GM23338 (cell line): ENCODE data around the gene MOB2. TPM values are rescaled to one million over a fixed set of nuclear protein-coding genes. Genes with fewer than 3 reads are reported as not detected.

Experiments
- ATAC-seq: fragments of 200-7000 bp; cut with Tn5 transposase; 3 replicates; pipeline ENCODE4 v1.9.1; 2020
- DNase-seq: peaks from one replicate; pipeline ENCODE4 v3.0.0-alpha.2; 2015; ENCODE audit warnings: low spot score
- H2AFZ ChIP-seq: fragments of 200-600 bp; sonication (generic); 2 replicates; pipeline ENCODE4 v1.8.0; 2016; ENCODE audit warnings: antibody characterized with exemption, mild to moderate bottlenecking, moderate library complexity
- H3F3A ChIP-seq: fragments of 200-600 bp; sonication (generic); replicated peaks from 2 replicates; pipeline ENCODE4 v1.8.0; 2017; ENCODE audit warnings: antibody characterized with exemption, mixed run types, low read depth
- H3K27ac ChIP-seq: fragments of 200-600 bp; sonication (generic); 2 replicates; pipeline ENCODE4 v1.6.1; 2016; ENCODE audit warnings: low read depth
- H3K27me3 ChIP-seq: fragments of 200-600 bp; sonication (generic); 2 replicates; pipeline ENCODE4 v1.8.0; 2016; ENCODE audit warnings: mild to moderate bottlenecking, mixed run types, moderate library complexity; ENCODE audit not compliant: insufficient read depth
- H3K36me3 ChIP-seq: fragments of 200-600 bp; sonication (generic); 2 replicates; pipeline ENCODE4 v1.8.0; 2016; ENCODE audit warnings: mild to moderate bottlenecking; ENCODE audit not compliant: insufficient read depth
- H3K4me1 ChIP-seq: fragments of 200-600 bp; sonication (generic); 2 replicates; pipeline ENCODE4 v1.8.0; 2016; ENCODE audit warnings: mild to moderate bottlenecking, moderate library complexity; ENCODE audit not compliant: insufficient read depth
- H3K4me2 ChIP-seq: fragments of 200-600 bp; sonication (generic); 2 replicates; pipeline ENCODE4 v1.7.1; 2017; ENCODE audit warnings: mixed run types
- H3K4me3 ChIP-seq: fragments of 200-600 bp; sonication (generic); 2 replicates; pipeline ENCODE4 v1.6.1; 2016; ENCODE audit warnings: mixed run types
- H3K79me2 ChIP-seq: fragments of 200-600 bp; sonication (generic); replicated peaks from 2 replicates; pipeline ENCODE4 v1.8.0; 2017; ENCODE audit warnings: mild to moderate bottlenecking; ENCODE audit not compliant: insufficient read depth
- H3K9me2 ChIP-seq: fragments of 200-600 bp; sonication (generic); 2 replicates; pipeline ENCODE4 v1.8.0; 2017; ENCODE audit not compliant: insufficient read depth
- H4K20me1 ChIP-seq: fragments of 200-600 bp; sonication (generic); replicated peaks from 2 replicates; pipeline ENCODE4 v1.8.0; 2017; ENCODE audit warnings: mild to moderate bottlenecking; ENCODE audit not compliant: insufficient read depth
- H3K27ac Mint-ChIP-seq: 2 replicates; pipeline ENCODE4 v1.8.0; 2020; ENCODE audit warnings: inconsistent platforms, mild to moderate bottlenecking, moderate library complexity, mixed read lengths
- H3K27me3 Mint-ChIP-seq: 3 replicates; pipeline ENCODE4 v1.8.0; 2022; ENCODE audit warnings: low read depth, mild to moderate bottlenecking, moderate library complexity, mixed read lengths, inconsistent platforms; ENCODE audit not compliant: insufficient read depth, poor library complexity
- H3K36me3 Mint-ChIP-seq: 3 replicates; pipeline ENCODE4 v1.8.0; 2021; ENCODE audit warnings: low read depth, mild to moderate bottlenecking, inconsistent platforms, moderate library complexity, mixed read lengths
- H3K4me1 Mint-ChIP-seq: 3 replicates; pipeline ENCODE4 v1.8.0; 2020; ENCODE audit warnings: mild to moderate bottlenecking, inconsistent platforms, mixed read lengths
- H3K4me3 Mint-ChIP-seq: 3 replicates; pipeline ENCODE4 v1.8.0; 2021; ENCODE audit warnings: moderate library complexity, mild to moderate bottlenecking, inconsistent platforms, mixed read lengths
- H3K9me3 Mint-ChIP-seq: 3 replicates; pipeline ENCODE4 v1.8.0; 2020; ENCODE audit warnings: moderate library complexity, mild to moderate bottlenecking, inconsistent platforms, mixed read lengths
- CREB1 ChIP-seq: fragments of 250-450 bp; sonication (Bioruptor Pico); IDR thresholded peaks from 2 replicates; pipeline ENCODE4 v1.5.0; 2020; ENCODE audit warnings: low read depth, mild to moderate bottlenecking, moderate library complexity
- EZH2 ChIP-seq: fragments of 200-600 bp; sonication (generic); IDR thresholded peaks from one replicate; pipeline ENCODE4 v1.8.0; 2017; ENCODE audit warnings: antibody characterized with exemption, mild to moderate bottlenecking, low read depth; ENCODE audit not compliant: unreplicated experiment
- NANOG ChIP-seq: IDR thresholded peaks from 2 replicates; pipeline ENCODE4 v1.6.1; 2016; ENCODE audit warnings: antibody characterized with exemption, borderline replicate concordance
- POLR2AphosphoS5 ChIP-seq: IDR thresholded peaks from 2 replicates; pipeline ENCODE4 v1.6.1; 2016; ENCODE audit warnings: antibody characterized with exemption, low read depth
- ZNF114 ChIP-seq: fragments of 250-450 bp; sonication (Bioruptor Pico); IDR thresholded peaks from 2 replicates; pipeline ENCODE4 v1.5.0; 2020; ENCODE audit warnings: mild to moderate bottlenecking, moderate library complexity
- ZNF331 ChIP-seq: fragments of 250-450 bp; sonication (Bioruptor Pico); IDR thresholded peaks from 2 replicates; pipeline ENCODE4 v1.5.0; 2020; ENCODE audit warnings: low read depth, mild to moderate bottlenecking, moderate library complexity
- ZNF462 ChIP-seq: fragments of 250-450 bp; sonication (Bioruptor Pico); IDR thresholded peaks from 2 replicates; pipeline ENCODE4 v1.5.0; 2020; ENCODE audit warnings: mild to moderate bottlenecking, moderate library complexity
- polyA plus RNA-seq: library from polyadenylated mRNA; unstranded; fragments of >200 nt; fragmentation: Nextera tagmentation; extraction: Ambion mirVana; gene quantifications from 2 replicates; pipeline ENCODE4 v1.2.1, GENCODE V29; 2016
- total RNA-seq: library from RNA; depleted of rRNA; stranded (reverse); fragments of >200 nt; shearing (Covaris generic); gene quantifications from 2 replicates; pipeline ENCODE4 v1.2.3, GENCODE V29; 2014
- TF ChIP-seq, protein P1 (sequence below): IDR thresholded peaks from one replicate; pipeline ENCODE4 v1.6.1; 2018; ENCODE audit warnings: antibody characterized with exemption; ENCODE audit not compliant: unreplicated experiment
- TF ChIP-seq, protein P2 (sequence below), 2 experiments: fragments of 200-600 bp in 1 of 2; sonication (generic) in 1 of 2; conservative IDR thresholded peaks; 2 replicates each; pipeline versions ENCODE4 v1.5.1 to v1.6.1; 2016 to 2017; ENCODE audit warnings: antibody characterized with exemption in 2 of 2, low read depth in 2 of 2, mild to moderate bottlenecking in 2 of 2, moderate library complexity in 1 of 2

MOB2 gene
- total and polyA plus RNA-seq, 2 experiments from 2014 or later, result 10.1 to 19.7 TPM

DNA sequence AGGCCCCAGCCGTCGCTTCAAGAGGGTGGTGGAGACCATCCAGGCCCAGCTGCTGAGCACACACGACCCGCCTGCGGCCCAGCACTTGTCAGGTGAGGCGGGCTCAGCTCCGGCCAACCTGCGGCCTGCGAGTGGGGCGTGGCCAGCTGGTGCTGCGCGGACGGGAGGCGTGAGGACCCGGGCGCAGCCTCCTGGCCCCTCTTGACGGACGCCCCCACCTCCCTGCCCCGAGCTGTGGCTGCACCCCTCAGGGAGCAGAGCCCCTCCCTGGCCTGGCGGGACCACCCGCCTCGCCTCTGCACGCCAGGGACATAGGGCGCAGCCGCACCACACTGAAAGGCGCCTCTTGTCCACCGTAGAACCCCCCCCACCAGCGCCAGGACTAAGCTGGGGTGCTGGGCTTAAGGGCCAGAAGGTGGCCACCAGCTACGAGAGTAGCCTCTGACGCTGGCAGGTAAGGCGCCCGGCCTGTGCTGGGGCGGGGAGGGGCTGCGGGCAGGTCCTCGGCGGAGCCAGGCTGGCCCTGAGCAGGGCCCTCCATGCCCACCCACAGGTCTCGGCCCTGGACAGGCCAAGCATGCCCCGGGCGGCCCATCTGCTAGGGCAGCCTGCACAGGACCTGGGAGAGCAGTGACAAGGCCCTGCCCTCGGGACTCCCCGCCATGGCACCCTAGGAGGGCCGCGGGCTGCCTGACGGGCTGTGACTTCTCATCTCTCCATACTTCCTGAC, 29.8 kb downstream of the MOB2 start (continued):
- TF ChIP-seq, protein P1, sequence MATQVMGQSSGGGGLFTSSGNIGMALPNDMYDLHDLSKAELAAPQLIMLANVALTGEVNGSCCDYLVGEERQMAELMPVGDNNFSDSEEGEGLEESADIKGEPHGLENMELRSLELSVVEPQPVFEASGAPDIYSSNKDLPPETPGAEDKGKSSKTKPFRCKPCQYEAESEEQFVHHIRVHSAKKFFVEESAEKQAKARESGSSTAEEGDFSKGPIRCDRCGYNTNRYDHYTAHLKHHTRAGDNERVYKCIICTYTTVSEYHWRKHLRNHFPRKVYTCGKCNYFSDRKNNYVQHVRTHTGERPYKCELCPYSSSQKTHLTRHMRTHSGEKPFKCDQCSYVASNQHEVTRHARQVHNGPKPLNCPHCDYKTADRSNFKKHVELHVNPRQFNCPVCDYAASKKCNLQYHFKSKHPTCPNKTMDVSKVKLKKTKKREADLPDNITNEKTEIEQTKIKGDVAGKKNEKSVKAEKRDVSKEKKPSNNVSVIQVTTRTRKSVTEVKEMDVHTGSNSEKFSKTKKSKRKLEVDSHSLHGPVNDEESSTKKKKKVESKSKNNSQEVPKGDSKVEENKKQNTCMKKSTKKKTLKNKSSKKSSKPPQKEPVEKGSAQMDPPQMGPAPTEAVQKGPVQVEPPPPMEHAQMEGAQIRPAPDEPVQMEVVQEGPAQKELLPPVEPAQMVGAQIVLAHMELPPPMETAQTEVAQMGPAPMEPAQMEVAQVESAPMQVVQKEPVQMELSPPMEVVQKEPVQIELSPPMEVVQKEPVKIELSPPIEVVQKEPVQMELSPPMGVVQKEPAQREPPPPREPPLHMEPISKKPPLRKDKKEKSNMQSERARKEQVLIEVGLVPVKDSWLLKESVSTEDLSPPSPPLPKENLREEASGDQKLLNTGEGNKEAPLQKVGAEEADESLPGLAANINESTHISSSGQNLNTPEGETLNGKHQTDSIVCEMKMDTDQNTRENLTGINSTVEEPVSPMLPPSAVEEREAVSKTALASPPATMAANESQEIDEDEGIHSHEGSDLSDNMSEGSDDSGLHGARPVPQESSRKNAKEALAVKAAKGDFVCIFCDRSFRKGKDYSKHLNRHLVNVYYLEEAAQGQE, result no peak
- TF ChIP-seq POLR2AphosphoS5 (no peak), ZNF114 (CRISPR knock-in tag) (no peak), ZNF331 (CRISPR knock-in tag) (no peak)

- Histone ChIP-seq H3K36me3 (no peaks in the 10 kb centered on the region), H4K20me1 (no peaks in the 10 kb centered on the region), H3K4me1 (0 out of 2 replicates have a peak, but pooled peaks cover 2% of the 10 kb centered on the region), H3K4me2 (no peak overlapping the region), H3F3A (no peaks in the 10 kb centered on the region), H3K9me2 (no peaks in the 10 kb centered on the region), H3K27ac (no peak overlapping the region), H3K27me3 (no peaks in the 10 kb centered on the region), H3K79me2 (no peaks in the 10 kb centered on the region), H3K4me3 (no peak overlapping the region), H2AFZ (no peak overlapping the region)
- Mint-ChIP-seq H3K27ac (no peak overlapping the region), H3K36me3 (peaks cover 4% of the 10 kb centered on the region; the same call in 1 of the 3 replicates), H3K4me3 (no peak overlapping the region), H3K4me1 (peaks cover 3% of the 10 kb centered on the region; the same call in 1 of the 3 replicates), H3K27me3 (peaks cover 5% of the 10 kb centered on the region), H3K9me3 (no peaks in the 10 kb centered on the region)
- DNase-seq (no peak), ATAC-seq (no peak)
- TF ChIP-seq NANOG (no peak), ZNF462 (CRISPR knock-in tag) (no peak), CREB1 (CRISPR knock-in tag) (no peak), EZH2 (no peak)
- TF ChIP-seq, protein P2, sequence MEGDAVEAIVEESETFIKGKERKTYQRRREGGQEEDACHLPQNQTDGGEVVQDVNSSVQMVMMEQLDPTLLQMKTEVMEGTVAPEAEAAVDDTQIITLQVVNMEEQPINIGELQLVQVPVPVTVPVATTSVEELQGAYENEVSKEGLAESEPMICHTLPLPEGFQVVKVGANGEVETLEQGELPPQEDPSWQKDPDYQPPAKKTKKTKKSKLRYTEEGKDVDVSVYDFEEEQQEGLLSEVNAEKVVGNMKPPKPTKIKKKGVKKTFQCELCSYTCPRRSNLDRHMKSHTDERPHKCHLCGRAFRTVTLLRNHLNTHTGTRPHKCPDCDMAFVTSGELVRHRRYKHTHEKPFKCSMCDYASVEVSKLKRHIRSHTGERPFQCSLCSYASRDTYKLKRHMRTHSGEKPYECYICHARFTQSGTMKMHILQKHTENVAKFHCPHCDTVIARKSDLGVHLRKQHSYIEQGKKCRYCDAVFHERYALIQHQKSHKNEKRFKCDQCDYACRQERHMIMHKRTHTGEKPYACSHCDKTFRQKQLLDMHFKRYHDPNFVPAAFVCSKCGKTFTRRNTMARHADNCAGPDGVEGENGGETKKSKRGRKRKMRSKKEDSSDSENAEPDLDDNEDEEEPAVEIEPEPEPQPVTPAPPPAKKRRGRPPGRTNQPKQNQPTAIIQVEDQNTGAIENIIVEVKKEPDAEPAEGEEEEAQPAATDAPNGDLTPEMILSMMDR (conservative IDR thresholded peaks at IDR 0.05; ENCODE audit: low read depth in 2 of 2), result no peak
- TF ChIP-seq, protein P1, result no peak
Measured at GRCh38 chr11:1456176-1456575, 30.4 kb downstream of the MOB2 start.
